ENCODE data around the gene ANKRD60. TPM values are rescaled to one million over a fixed set of nuclear protein-coding genes. Genes with fewer than 3 reads are reported as not detected.

The ANKRD60 gene
- polyA plus RNA-seq, 2 donors, result not detected

DNA sequence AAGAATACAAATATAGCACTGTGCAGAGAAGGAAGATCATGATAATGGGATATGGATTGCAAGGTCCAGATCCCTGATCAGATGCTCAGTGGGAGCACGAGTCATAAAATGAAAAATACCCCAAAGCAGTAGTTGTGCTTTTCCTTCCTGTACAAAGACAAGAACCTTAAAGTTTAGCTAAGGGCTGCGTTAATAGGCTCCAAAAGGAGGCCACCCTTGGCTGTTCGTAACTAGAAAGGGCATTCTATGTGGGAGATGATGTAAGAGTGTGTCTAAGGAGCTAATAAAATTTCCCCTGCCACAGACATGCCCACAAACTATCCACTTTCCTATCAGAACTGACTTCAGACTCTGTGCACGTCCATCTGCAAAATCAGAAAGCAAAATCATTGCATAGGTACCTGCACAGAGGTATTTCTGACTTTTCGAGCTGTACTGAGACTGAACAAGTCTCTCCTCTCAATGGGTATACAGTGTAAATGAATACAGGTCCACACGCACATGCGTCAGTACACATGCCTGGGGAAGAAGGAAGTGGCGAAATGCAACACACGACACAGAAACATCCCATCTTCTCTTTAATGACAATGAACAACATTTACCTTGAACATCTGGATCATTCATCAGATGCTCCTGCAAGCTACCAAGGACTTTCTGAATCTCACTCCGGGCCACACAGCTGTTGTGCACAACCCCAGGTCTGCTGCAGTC, 16.9 kb upstream of the ANKRD60 start:
- H3K27me3 ChIP-seq (ENCODE audit: control insufficient read depth in 1 of 2, insufficient read depth in 2 of 2, low read length in 2 of 2), result no peaks in the 10 kb centered on the region
- no peaks in the 10 kb centered on the region for H3K4me1 ChIP-seq (ENCODE audit: control insufficient read depth in 2 of 2, insufficient read depth in 2 of 2, low read length in 1 of 2)
- no peak overlapping the region for H3K27ac ChIP-seq (ENCODE audit: low read depth in 2 of 2, low read length in 1 of 2)
- no peak overlapping the region for H3K4me3 ChIP-seq (ENCODE audit: low read depth in 1 of 2, low read length in 2 of 2)
- H3K36me3 ChIP-seq (ENCODE audit: control insufficient read depth in 2 of 2, insufficient read depth in 2 of 2, low read length in 1 of 2), result peaks cover 7 to 30% of the 10 kb centered on the region in 2 donors
- H3K9me3 ChIP-seq (ENCODE audit: control insufficient read depth in 2 of 2, insufficient read depth in 1 of 2, low read depth in 1 of 2, low read length in 1 of 2), result no peaks in the 10 kb centered on the region
- WGBS, 2 donors, result 92 to 95% methylated on average over 10 of the region's 10 CpGs

- H3K4me1 ChIP-seq (ENCODE audit: control insufficient read depth in 2 of 2, insufficient read depth in 2 of 2, low read length in 1 of 2), result no peaks in the 10 kb centered on the region
- no peaks in the 10 kb centered on the region for H3K27me3 ChIP-seq (ENCODE audit: control insufficient read depth in 1 of 2, insufficient read depth in 2 of 2, low read length in 2 of 2)
- H3K36me3 ChIP-seq (ENCODE audit: control insufficient read depth in 2 of 2, insufficient read depth in 2 of 2, low read length in 1 of 2), result peaks cover 10 to 32% of the 10 kb centered on the region in 2 donors
- 94% methylated on average over 7 of the region's 7 CpGs for WGBS, 2 donors
- no peak overlapping the region for H3K27ac ChIP-seq (ENCODE audit: low read depth in 2 of 2, low read length in 1 of 2)
- no peak overlapping the region for H3K4me3 ChIP-seq (ENCODE audit: low read depth in 1 of 2, low read length in 2 of 2)
- H3K9me3 ChIP-seq (ENCODE audit: control insufficient read depth in 2 of 2, insufficient read depth in 1 of 2, low read depth in 1 of 2, low read length in 1 of 2), result no peaks in the 10 kb centered on the region
Measured at GRCh38 chr20:58244517-58245030, 16.1 kb upstream of the ANKRD60 start.

DNA sequence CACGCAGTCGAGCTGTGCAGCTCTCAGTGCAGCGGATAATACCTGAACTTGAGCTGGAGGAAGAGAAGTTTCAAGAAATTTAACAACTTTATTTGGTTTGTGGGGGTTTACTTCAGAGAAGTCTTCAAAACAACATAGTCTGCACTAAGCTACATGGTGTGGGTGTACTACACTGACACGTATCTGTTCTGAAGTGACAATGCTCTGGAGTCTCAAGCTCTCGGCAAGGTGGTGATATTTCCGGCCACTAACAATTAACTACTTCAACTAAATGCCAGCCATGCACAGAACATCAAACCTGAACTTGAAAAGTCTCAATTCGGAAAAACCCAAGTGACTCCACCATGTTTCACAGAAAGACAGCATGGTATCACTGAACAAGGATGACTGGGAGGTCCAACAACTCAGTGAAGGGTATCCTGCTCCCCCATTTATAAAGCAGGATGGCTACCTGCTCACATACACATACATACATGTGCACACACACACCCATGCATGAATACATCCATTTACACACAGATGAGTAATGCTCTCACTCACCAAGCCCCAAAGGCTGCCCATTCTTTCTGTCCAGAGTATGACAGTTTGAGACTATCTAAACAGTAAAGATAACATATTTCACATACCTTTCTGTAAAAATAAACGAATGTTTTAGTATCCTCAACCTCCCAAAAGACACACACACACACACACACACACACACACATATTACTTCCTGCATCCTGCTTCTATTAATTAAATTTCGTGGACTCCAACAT, 15.4 kb upstream of the ANKRD60 start:
- Histone ChIP-seq H3K36me3 (ENCODE audit: control insufficient read depth in 2 of 2, insufficient read depth in 2 of 2, low read length in 1 of 2) (peaks cover 11 to 35% of the 10 kb centered on the region in 2 donors), H3K4me1 (ENCODE audit: control insufficient read depth in 2 of 2, insufficient read depth in 2 of 2, low read length in 1 of 2) (no peaks in the 10 kb centered on the region), H3K9me3 (ENCODE audit: control insufficient read depth in 2 of 2, insufficient read depth in 1 of 2, low read depth in 1 of 2, low read length in 1 of 2) (no peaks in the 10 kb centered on the region), H3K27me3 (ENCODE audit: control insufficient read depth in 1 of 2, insufficient read depth in 2 of 2, low read length in 2 of 2) (no peaks in the 10 kb centered on the region), H3K4me3 (ENCODE audit: low read depth in 1 of 2, low read length in 2 of 2) (no peak overlapping the region), H3K27ac (ENCODE audit: low read depth in 2 of 2, low read length in 1 of 2) (no peak overlapping the region)
- WGBS, 2 donors, result 86% methylated on average over 9 of the region's 9 CpGs

GRCh38 chr20:58242824-58243223, 14.4 kb upstream of the ANKRD60 start:
- 95% methylated on average over 5 of the region's 5 CpGs for WGBS, 2 donors
- Histone ChIP-seq H3K36me3 (ENCODE audit: control insufficient read depth in 2 of 2, insufficient read depth in 2 of 2, low read length in 1 of 2) (peaks cover 14 to 33% of the 10 kb centered on the region in 2 donors), H3K4me3 (ENCODE audit: low read depth in 1 of 2, low read length in 2 of 2) (no peak overlapping the region), H3K9me3 (ENCODE audit: control insufficient read depth in 2 of 2, insufficient read depth in 1 of 2, low read depth in 1 of 2, low read length in 1 of 2) (no peaks in the 10 kb centered on the region), H3K27me3 (ENCODE audit: control insufficient read depth in 1 of 2, insufficient read depth in 2 of 2, low read length in 2 of 2) (no peaks in the 10 kb centered on the region), H3K4me1 (ENCODE audit: control insufficient read depth in 2 of 2, insufficient read depth in 2 of 2, low read length in 1 of 2) (no peaks in the 10 kb centered on the region), H3K27ac (ENCODE audit: low read depth in 2 of 2, low read length in 1 of 2) (no peak overlapping the region)

- no peak overlapping the region for H3K27ac ChIP-seq (ENCODE audit: low read depth in 2 of 2, low read length in 1 of 2)
Measured at GRCh38 chr20:58241766-58242465, 13.5 kb upstream of the ANKRD60 start.

GRCh38 chr20:58240471-58240870, 12.0 kb upstream of the ANKRD60 start:
- 87 to 93% methylated on average over 4 of the region's 4 CpGs for WGBS, 2 donors
- Histone ChIP-seq H3K4me3 (ENCODE audit: low read depth in 1 of 2, low read length in 2 of 2) (no peak overlapping the region), H3K4me1 (ENCODE audit: control insufficient read depth in 2 of 2, insufficient read depth in 2 of 2, low read length in 1 of 2) (no peaks in the 10 kb centered on the region), H3K9me3 (ENCODE audit: control insufficient read depth in 2 of 2, insufficient read depth in 1 of 2, low read depth in 1 of 2, low read length in 1 of 2) (no peaks in the 10 kb centered on the region), H3K36me3 (ENCODE audit: control insufficient read depth in 2 of 2, insufficient read depth in 2 of 2, low read length in 1 of 2) (peaks cover 14 to 21% of the 10 kb centered on the region in 2 donors), H3K27ac (ENCODE audit: low read depth in 2 of 2, low read length in 1 of 2) (no peak overlapping the region), H3K27me3 (ENCODE audit: control insufficient read depth in 1 of 2, insufficient read depth in 2 of 2, low read length in 2 of 2) (no peaks in the 10 kb centered on the region)

More at GRCh38 chr20:58241766-58242465, 13.5 kb upstream of the ANKRD60 start:
- peaks cover 14 to 29% of the 10 kb centered on the region in 2 donors for H3K36me3 ChIP-seq (ENCODE audit: control insufficient read depth in 2 of 2, insufficient read depth in 2 of 2, low read length in 1 of 2)
- H3K4me3 ChIP-seq (ENCODE audit: low read depth in 1 of 2, low read length in 2 of 2), result no peak overlapping the region
- H3K9me3 ChIP-seq (ENCODE audit: control insufficient read depth in 2 of 2, insufficient read depth in 1 of 2, low read depth in 1 of 2, low read length in 1 of 2), result no peaks in the 10 kb centered on the region
- WGBS, 2 donors, result 89 to 95% methylated on average over 6 of the region's 6 CpGs
- H3K27me3 ChIP-seq (ENCODE audit: control insufficient read depth in 1 of 2, insufficient read depth in 2 of 2, low read length in 2 of 2), result no peaks in the 10 kb centered on the region
- no peaks in the 10 kb centered on the region for H3K4me1 ChIP-seq (ENCODE audit: control insufficient read depth in 2 of 2, insufficient read depth in 2 of 2, low read length in 1 of 2)

GRCh38 chr20:58239216-58239615, 10.8 kb upstream of the ANKRD60 start:
- H3K4me1 ChIP-seq (ENCODE audit: control insufficient read depth in 2 of 2, insufficient read depth in 2 of 2, low read length in 1 of 2), result no peaks in the 10 kb centered on the region
- 81 to 89% methylated on average over 7 of the region's 7 CpGs for WGBS, 2 donors
- no peaks in the 10 kb centered on the region for H3K9me3 ChIP-seq (ENCODE audit: control insufficient read depth in 2 of 2, insufficient read depth in 1 of 2, low read depth in 1 of 2, low read length in 1 of 2)
- no peak overlapping the region for H3K27ac ChIP-seq (ENCODE audit: low read depth in 2 of 2, low read length in 1 of 2)
- H3K36me3 ChIP-seq (ENCODE audit: control insufficient read depth in 2 of 2, insufficient read depth in 2 of 2, low read length in 1 of 2), result peaks cover 9 to 21% of the 10 kb centered on the region in 2 donors
- H3K27me3 ChIP-seq (ENCODE audit: control insufficient read depth in 1 of 2, insufficient read depth in 2 of 2, low read length in 2 of 2), result no peaks in the 10 kb centered on the region
- H3K4me3 ChIP-seq (ENCODE audit: low read depth in 1 of 2, low read length in 2 of 2), result no peak overlapping the region

DNA sequence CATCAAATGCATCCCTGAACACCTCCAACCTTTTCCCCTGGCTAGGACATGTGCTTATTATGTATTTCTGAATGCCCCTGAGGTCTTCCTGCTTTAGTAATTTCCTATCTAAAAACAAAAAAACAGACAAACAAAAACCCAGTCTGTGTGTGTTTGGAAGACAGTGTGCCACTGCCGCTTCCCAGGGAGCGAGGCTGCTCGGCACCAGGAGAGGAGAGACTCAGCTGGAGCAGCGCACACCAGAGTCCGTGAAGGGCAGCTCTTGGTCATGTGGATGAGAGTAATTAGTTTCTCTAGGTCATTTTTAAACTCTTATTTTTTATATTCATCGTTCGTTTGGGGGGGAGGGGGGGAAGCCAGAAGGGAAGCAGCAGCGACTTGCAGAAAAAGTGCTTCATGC, 10.0 kb upstream of the ANKRD60 start:
- peaks cover 9 to 20% of the 10 kb centered on the region in 2 donors for H3K36me3 ChIP-seq (ENCODE audit: control insufficient read depth in 2 of 2, insufficient read depth in 2 of 2, low read length in 1 of 2)
- no peaks in the 10 kb centered on the region for H3K4me1 ChIP-seq (ENCODE audit: control insufficient read depth in 2 of 2, insufficient read depth in 2 of 2, low read length in 1 of 2)
- no peaks in the 10 kb centered on the region for H3K9me3 ChIP-seq (ENCODE audit: control insufficient read depth in 2 of 2, insufficient read depth in 1 of 2, low read depth in 1 of 2, low read length in 1 of 2)
- H3K27me3 ChIP-seq (ENCODE audit: control insufficient read depth in 1 of 2, insufficient read depth in 2 of 2, low read length in 2 of 2), result no peaks in the 10 kb centered on the region
- 77% methylated on average over 8 of the region's 8 CpGs for WGBS, 2 donors
- no peak overlapping the region for H3K4me3 ChIP-seq (ENCODE audit: low read depth in 1 of 2, low read length in 2 of 2)
- H3K27ac ChIP-seq (ENCODE audit: low read depth in 2 of 2, low read length in 1 of 2), result no peak overlapping the region

GRCh38 chr20:58237318-58238132, 9.1 kb upstream of the ANKRD60 start:
- H3K9me3 ChIP-seq (ENCODE audit: control insufficient read depth in 2 of 2, insufficient read depth in 1 of 2, low read depth in 1 of 2, low read length in 1 of 2), result no peaks in the 10 kb centered on the region
- H3K27me3 ChIP-seq (ENCODE audit: control insufficient read depth in 1 of 2, insufficient read depth in 2 of 2, low read length in 2 of 2), result no peaks in the 10 kb centered on the region
- no peaks in the 10 kb centered on the region for H3K4me1 ChIP-seq (ENCODE audit: control insufficient read depth in 2 of 2, insufficient read depth in 2 of 2, low read length in 1 of 2)
- H3K27ac ChIP-seq (ENCODE audit: low read depth in 2 of 2, low read length in 1 of 2), result no peak overlapping the region
- WGBS, 2 donors, result 57 to 59% methylated on average over 7 of the region's 7 CpGs
- no peak overlapping the region for H3K4me3 ChIP-seq (ENCODE audit: low read depth in 1 of 2, low read length in 2 of 2)
- H3K36me3 ChIP-seq (ENCODE audit: control insufficient read depth in 2 of 2, insufficient read depth in 2 of 2, low read length in 1 of 2), result peaks cover 6 to 14% of the 10 kb centered on the region in 2 donors
